HG03571 (cell line): ENCODE measurements around the gene PRKG1.

Source experiments
- ATAC-seq: cut with Tn5 transposase; IDR thresholded peaks from one replicate; pipeline ENCODE4 v1.9.1; 2021; ENCODE audit not compliant: unreplicated experiment

The PRKG1 gene

DNA sequence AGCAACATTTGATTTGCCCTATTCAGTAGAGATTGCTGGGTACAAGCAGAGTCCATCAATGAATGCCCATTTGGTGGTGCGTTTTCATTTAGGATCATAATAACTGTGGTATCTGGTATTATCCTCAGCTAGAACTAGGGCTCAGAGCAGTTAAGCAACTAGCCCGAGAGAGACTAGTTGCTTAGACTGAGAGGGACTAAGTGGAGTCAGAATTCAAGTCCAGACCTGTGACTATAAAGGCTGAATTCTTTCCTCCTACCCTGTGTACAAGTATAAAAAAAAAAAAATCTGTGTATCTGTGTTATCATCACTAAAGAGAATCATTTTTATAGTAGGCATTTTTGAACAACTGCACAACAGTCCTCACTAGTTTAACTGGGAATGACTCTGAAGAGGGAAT is 1194.5 kb downstream of the PRKG1 start:
- no peak for ATAC-seq

DNA sequence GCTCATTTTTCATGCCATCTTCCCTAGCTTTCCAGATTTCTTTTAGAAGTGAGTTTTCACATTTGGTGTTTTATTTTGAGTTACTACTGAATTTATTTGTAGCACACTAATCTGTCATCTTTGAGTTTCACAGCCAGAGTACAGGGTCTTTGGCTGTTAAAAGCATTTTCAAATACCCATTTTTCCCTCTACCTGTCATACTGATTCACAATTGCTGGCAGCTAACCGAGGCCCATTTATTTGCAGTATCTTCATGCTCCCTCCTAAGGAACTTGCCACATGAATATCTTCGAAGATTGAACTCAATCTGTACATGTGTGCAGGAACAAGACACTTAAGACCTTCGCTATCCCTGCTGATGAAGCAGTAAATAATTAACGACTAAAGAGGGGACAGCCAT is 1194.9 kb downstream of the PRKG1 start:
- ATAC-seq = no peak

DNA sequence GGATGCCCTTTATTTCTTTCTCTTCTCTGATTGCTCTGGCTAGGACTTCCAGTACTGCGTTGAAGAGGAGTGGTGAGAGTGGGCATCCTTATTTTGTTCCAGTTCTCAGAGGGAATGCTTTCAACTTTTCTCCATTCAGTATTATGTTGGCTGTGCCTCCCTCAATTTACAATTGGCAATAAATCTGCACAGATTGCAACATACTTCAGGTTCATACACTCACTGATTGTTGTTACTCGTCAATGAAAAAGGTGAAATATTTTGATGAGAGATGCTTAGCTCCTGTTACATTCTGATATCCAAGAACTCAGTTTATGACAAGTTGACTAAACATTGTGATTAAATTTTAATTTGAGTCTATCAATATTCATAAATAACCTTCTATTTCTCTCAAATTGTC is 1201.9 kb downstream of the PRKG1 start:
- ATAC-seq = no peak

- ATAC-seq = no peak
Measured at GRCh38 chr10:52276986-52277385, 1202.7 kb downstream of the PRKG1 start.

DNA sequence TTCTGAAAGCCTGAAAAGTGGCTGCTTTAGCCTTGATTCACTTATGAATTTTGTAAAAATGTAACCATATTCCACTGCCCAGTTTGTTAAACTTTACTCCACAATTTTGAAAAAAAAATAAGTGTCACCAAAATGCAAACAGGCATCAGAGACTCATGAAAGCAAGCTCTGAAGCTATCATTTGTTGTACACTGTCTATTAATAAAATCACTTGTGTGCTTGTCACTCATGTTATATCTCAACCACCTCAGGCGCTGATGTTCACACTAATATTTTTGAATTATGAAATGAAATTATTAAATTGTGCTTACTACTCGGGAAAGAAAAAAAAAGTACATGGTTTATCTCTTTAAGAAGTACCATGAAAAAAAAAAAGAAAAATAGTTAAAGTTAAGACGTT is 1205.3 kb downstream of the PRKG1 start:
- ATAC-seq = no peak

DNA sequence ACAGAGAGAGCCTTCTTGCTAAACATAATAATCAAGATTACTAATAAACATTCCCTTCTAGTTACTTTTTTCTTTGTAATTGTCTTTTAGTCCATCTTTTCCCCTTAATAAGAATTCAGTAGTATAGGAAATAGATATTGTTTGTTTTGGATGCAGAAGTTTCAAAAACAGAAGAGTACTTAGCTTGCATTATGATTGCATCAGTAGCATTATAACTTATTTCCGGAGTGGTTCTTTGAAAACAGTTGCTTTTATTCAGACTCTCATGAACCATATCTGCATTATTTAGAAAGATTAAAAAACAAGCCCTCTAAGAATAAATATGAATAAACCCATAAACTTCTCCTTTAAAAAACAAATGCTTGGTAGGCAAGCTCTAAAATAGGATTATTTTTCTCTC is 1205.8 kb downstream of the PRKG1 start:
- no peak for ATAC-seq

- ATAC-seq = no peak
Measured at GRCh38 chr10:52283174-52283573, 1208.9 kb downstream of the PRKG1 start.

DNA sequence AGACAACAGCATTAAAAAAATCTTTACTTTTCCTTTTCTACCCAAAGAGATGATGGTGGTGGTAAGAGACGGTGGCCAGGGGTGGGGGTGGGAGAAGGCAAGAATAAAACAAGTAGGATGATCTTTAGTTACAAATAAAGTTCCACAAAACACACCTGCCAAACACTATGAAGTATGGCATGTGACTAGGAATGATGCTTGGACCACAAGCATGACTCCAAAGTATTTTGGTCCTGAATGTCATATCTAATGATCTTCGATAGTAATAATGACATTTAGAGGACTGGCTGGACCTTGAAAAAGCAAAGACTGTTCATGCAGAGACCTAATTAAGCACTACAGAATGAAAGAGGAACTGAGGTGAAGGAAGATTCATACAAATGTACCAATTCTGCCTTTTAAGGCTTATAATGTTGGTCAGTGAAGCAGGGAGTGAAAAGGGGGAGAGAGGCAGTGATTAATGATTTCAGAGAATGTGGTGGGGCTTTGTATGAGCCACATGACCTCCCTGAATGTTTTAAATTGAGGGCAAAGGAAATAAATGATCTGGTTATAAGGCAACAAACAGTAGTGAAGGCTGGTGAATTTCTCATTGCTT is 1210.2 kb downstream of the PRKG1 start:
- ATAC-seq = peak; percentile 94

- no peak for ATAC-seq
Measured at GRCh38 chr10:52287866-52288265, 1213.6 kb downstream of the PRKG1 start.

- ATAC-seq = no peak
Measured at GRCh38 chr10:52297747-52298146, 1223.5 kb downstream of the PRKG1 start.

- no peak for ATAC-seq
Measured at GRCh38 chr10:52300599-52301277, 1226.5 kb downstream of the PRKG1 start.

- ATAC-seq = no peak
Measured at GRCh38 chr10:52308251-52309031, 1234.2 kb downstream of the PRKG1 start.

DNA sequence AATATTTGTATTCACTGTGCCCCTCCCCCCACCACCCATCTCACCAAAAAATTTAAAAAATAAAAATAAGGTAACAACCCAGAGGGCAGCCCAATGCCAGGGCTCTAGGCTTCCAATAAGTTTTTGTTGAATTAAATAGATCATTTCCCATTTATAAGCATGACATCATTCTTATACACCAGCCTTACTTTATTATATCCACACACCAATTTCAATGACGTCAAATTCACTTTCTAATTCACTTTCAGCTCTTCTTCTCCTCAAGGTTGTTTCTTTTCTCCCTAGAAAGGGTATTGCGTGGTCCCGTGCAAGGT is 1238.6 kb downstream of the PRKG1 start:
- ATAC-seq = no peak

- ATAC-seq = no peak
Measured at GRCh38 chr10:52313256-52313932, 1239.1 kb downstream of the PRKG1 start.

DNA sequence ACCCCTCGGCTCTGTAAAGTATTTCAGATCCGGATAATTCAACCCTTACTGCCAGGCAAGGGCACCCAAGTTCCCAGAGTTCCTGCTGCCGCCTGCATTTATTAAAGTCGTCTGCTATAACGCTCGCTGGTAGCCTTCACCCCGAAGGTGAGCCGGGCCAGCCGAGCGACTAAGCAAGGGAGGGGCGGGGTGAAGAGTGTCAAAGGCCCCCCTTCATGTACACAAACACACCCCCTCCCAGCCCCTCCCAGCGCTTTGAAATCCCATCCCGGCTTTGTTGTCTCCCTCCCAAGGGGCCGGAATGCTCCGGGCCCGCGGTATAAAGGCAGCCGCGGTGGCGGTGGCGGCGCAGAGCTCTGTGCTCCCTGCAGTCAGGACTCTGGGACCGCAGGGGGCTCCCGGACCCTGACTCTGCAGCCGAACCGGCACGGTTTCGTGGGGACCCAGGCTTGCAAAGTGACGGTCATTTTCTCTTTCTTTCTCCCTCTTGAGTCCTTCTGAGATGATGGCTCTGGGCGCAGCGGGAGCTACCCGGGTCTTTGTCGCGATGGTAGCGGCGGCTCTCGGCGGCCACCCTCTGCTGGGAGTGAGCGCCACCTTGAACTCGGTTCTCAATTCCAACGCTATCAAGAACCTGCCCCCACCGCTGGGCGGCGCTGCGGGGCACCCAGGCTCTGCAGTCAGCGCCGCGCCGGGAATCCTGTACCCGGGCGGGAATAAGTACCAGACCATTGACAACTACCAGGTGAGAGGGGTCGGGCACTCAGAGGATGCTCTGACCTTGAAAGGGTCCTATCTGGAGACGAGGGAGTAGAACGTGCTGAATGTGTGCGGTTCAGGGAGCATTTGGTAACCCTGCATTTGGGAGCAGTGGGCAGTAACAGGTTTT is 1239.9 kb downstream of the PRKG1 start, which contains the start of gene DKK1:
DKK1 (plus strand) TSS at position 349 of the 889 bp plus-strand sequence; CDS start at position 503, 154 bp downstream.
- ATAC-seq = no peak

- no peak for ATAC-seq
Measured at GRCh38 chr10:52314822-52315552, 1240.7 kb downstream of the PRKG1 start.

GRCh38 chr10:52316001-52316400 is 1241.7 kb downstream of the PRKG1 start:
- ATAC-seq = no peak

GRCh38 chr10:52316500-52316899 is 1242.2 kb downstream of the PRKG1 start:
- ATAC-seq = no peak

GRCh38 chr10:52318136-52318701 is 1243.9 kb downstream of the PRKG1 start:
- ATAC-seq = no peak
